Stimulated activated naive CD4-positive, alpha-beta T cell treated with Interleukin-2 at 50 U/mL for 16 hours (primary cell): Measurements from ENCODE around the gene IL36B.
"Not testable (repeated sequence)": the region's sequence is repeated elsewhere in the genome, so short reads cannot be mapped to it uniquely, and the experiment has no call there.

Source experiments
- DNase-seq: peaks from one replicate; lab custom pipeline; 2025; lab: John Stamatoyannopoulos, UW

The IL36B gene

GRCh38 chr2:113052396-113052917 lies at the start of gene IL36B:
Gene IL36B, minus strand, starts transcription at chr2:113052867.
- DNase-seq, result no peak

- DNase-seq, result no peak
Measured at GRCh38 chr2:113102133-113102532, 49.5 kb upstream of the IL36B start.

GRCh38 chr2:113098532-113098931 lies 45.9 kb upstream of the IL36B start:
- DNase-seq, result no peak

- no peak for DNase-seq
Measured at GRCh38 chr2:113098041-113098440, 45.4 kb upstream of the IL36B start.

GRCh38 chr2:113096842-113097618 lies 44.4 kb upstream of the IL36B start:
- not testable (repeated sequence) for DNase-seq

GRCh38 chr2:113096306-113096705 lies 43.6 kb upstream of the IL36B start:
- DNase-seq, result not testable (repeated sequence)

GRCh38 chr2:113093613-113093977 lies 40.9 kb upstream of the IL36B start:
- no peak for DNase-seq

- DNase-seq, result no peak
Measured at GRCh38 chr2:113092864-113093612, 40.4 kb upstream of the IL36B start.

GRCh38 chr2:113091231-113091896 lies 38.7 kb upstream of the IL36B start:
- DNase-seq, result no peak

GRCh38 chr2:113089916-113090315 lies 37.2 kb upstream of the IL36B start:
- no peak for DNase-seq

GRCh38 chr2:113088213-113088992 lies 35.7 kb upstream of the IL36B start:
- no peak for DNase-seq

GRCh38 chr2:113085542-113085941 lies 32.9 kb upstream of the IL36B start:
- DNase-seq, result no peak

- DNase-seq, result no peak
Measured at GRCh38 chr2:113084249-113085000, 31.8 kb upstream of the IL36B start.

- DNase-seq, result no peak
Measured at GRCh38 chr2:113083296-113083695, 30.6 kb upstream of the IL36B start.

GRCh38 chr2:113081488-113082210 lies 29.0 kb upstream of the IL36B start:
- DNase-seq, result no peak

GRCh38 chr2:113080134-113080533 lies 27.5 kb upstream of the IL36B start:
- DNase-seq, result no peak

GRCh38 chr2:113079131-113079530 lies 26.5 kb upstream of the IL36B start:
- no peak for DNase-seq

- no peak for DNase-seq
Measured at GRCh38 chr2:113078350-113078839, 25.7 kb upstream of the IL36B start.

- DNase-seq, result no peak
Measured at GRCh38 chr2:113077921-113078320, 25.3 kb upstream of the IL36B start.

- DNase-seq, result no peak
Measured at GRCh38 chr2:113076954-113077669, 24.4 kb upstream of the IL36B start.
